ENCODE data around the gene RPS3. TPM values are rescaled to one million over a fixed set of nuclear protein-coding genes. Genes with fewer than 3 reads are reported as not detected.
"Not testable (repeated sequence)": the region's sequence is repeated elsewhere in the genome, so short reads cannot be mapped to it uniquely, and the experiment has no call there.

The RPS3 gene
- total and polyA plus RNA-seq, 2 donors (not counting 1 experiment from before 2014, with no cell fraction given) = 3,389 to 3,642 TPM

- Mint-ChIP-seq H3K27me3 (peaks cover 4% of the 10 kb centered on the region), H3K4me3 (no peak overlapping the region), H3K27ac (no peak overlapping the region), H3K4me1 (no peaks in the 10 kb centered on the region), H3K9me3 (ENCODE audit: insufficient read depth) (no peaks in the 10 kb centered on the region)
- Histone ChIP-seq H4K20me1 (ENCODE audit: control insufficient read depth, insufficient read depth, low read length, poor library complexity, severe bottlenecking) (no peaks in the 10 kb centered on the region), H2AFZ (ENCODE audit: insufficient read depth, low read depth, low read length, poor library complexity, severe bottlenecking) (no peak overlapping the region), H3K27ac (ENCODE audit: low read length in 2 of 2) (no peak overlapping the region), H3K9ac (ENCODE audit: low read length) (no peak overlapping the region), H3K27me3 (replicated peaks in 1 of 4; ENCODE audit: control extremely low read depth in 1 of 4, control insufficient read depth in 3 of 4, insufficient read depth in 4 of 4, low read length in 3 of 4) (no peaks in the 10 kb centered on the region), H3K36me3 (replicated peaks in 1 of 2; ENCODE audit: control extremely low read depth in 1 of 2, control insufficient read depth in 1 of 2, extremely low read depth in 1 of 2, insufficient read depth in 2 of 2, low read length in 1 of 2) (no peaks in the 10 kb centered on the region), H3K4me3 (ENCODE audit: control extremely low read depth in 1 of 5, extremely low read depth in 1 of 5, insufficient read depth in 1 of 5, low read depth in 2 of 5, low read length in 4 of 5) (no peak overlapping the region), H3K79me2 (ENCODE audit: control insufficient read depth, insufficient read depth, low read length) (no peaks in the 10 kb centered on the region), H3K4me1 (ENCODE audit: control insufficient read depth in 2 of 2, insufficient read depth in 2 of 2, low read length in 2 of 2) (no peaks in the 10 kb centered on the region), H3K9me3 (ENCODE audit: control extremely low read depth in 1 of 3, control insufficient read depth in 2 of 3, insufficient read depth in 1 of 3, low read length in 2 of 3) (no peaks in the 10 kb centered on the region), H3K4me2 (replicated peaks; ENCODE audit: low read depth, low read length, poor library complexity, severe bottlenecking) (no peak overlapping the region)
- ATAC-seq (ENCODE audit: low read depth) (no peak), DNase-seq (no peak)
- ChIA-PET CTCF (interaction anchor here (1.2 to 2.3 kb wide), 2 partner anchors 10 to 93 kb away, joined by 3 to 7 read pairs; no protein-coding TSS in a partner anchor), POLR2A (no interaction called here)
- TF ChIP-seq CTCF (IDR thresholded peaks at IDR 0.05) = no peak
- no peak for TF ChIP-seq EZH2 (IDR thresholded peaks at IDR 0.05; ENCODE audit: borderline replicate concordance, insufficient read depth, low read depth, low read length, poor library complexity, severe bottlenecking)
- WGBS (ENCODE audit: insufficient coverage) = 96% methylated on average over 6 of the region's 8 CpGs
- intact Hi-C loops (cut with micrococcal nuclease) = no loop called here
Observed at GRCh38 chr11:75375626-75376025, 23.7 kb upstream of the RPS3 start.

GRCh38 chr11:75376175-75376574 is 23.1 kb upstream of the RPS3 start:
- no peaks in the 10 kb centered on the region for H3K9me3 Mint-ChIP-seq (ENCODE audit: insufficient read depth)
- H4K20me1 ChIP-seq (ENCODE audit: control insufficient read depth, insufficient read depth, low read length, poor library complexity, severe bottlenecking) = no peaks in the 10 kb centered on the region
- DNase-seq (no peak), ATAC-seq (ENCODE audit: low read depth) (no peak)
- peaks cover 4% of the 10 kb centered on the region for H3K27me3 Mint-ChIP-seq
- intact Hi-C loops (cut with micrococcal nuclease) = no loop called here
- 83% methylated on average over 7 of the region's 9 CpGs for WGBS (ENCODE audit: insufficient coverage)
- no peaks in the 10 kb centered on the region for H3K36me3 ChIP-seq (replicated peaks in 1 of 2; ENCODE audit: control extremely low read depth in 1 of 2, control insufficient read depth in 1 of 2, extremely low read depth in 1 of 2, insufficient read depth in 2 of 2, low read length in 1 of 2)
- no peaks in the 10 kb centered on the region for H3K9me3 ChIP-seq (ENCODE audit: control extremely low read depth in 1 of 3, control insufficient read depth in 2 of 3, insufficient read depth in 1 of 3, low read length in 2 of 3)
- ChIA-PET CTCF (interaction anchor here (2.3 kb wide), 1 partner anchor 9 kb away, joined by 7 read pairs; no protein-coding TSS in a partner anchor), POLR2A (no interaction called here)
- H3K4me1 Mint-ChIP-seq = no peaks in the 10 kb centered on the region
- H3K27ac ChIP-seq (ENCODE audit: low read length in 2 of 2) = no peak overlapping the region
- H3K4me3 Mint-ChIP-seq = no peak overlapping the region
- H2AFZ ChIP-seq (ENCODE audit: insufficient read depth, low read depth, low read length, poor library complexity, severe bottlenecking) = no peak overlapping the region
- H3K9ac ChIP-seq (ENCODE audit: low read length) = no peak overlapping the region
- H3K4me3 ChIP-seq (ENCODE audit: control extremely low read depth in 1 of 5, extremely low read depth in 1 of 5, insufficient read depth in 1 of 5, low read depth in 2 of 5, low read length in 4 of 5) = no peak overlapping the region
- no peak for TF ChIP-seq EZH2 (IDR thresholded peaks at IDR 0.05; ENCODE audit: borderline replicate concordance, insufficient read depth, low read depth, low read length, poor library complexity, severe bottlenecking)
- no peak for TF ChIP-seq CTCF (IDR thresholded peaks at IDR 0.05)
- H3K4me1 ChIP-seq (ENCODE audit: control insufficient read depth in 2 of 2, insufficient read depth in 2 of 2, low read length in 2 of 2) = no peaks in the 10 kb centered on the region
- no peak overlapping the region for H3K4me2 ChIP-seq (replicated peaks; ENCODE audit: low read depth, low read length, poor library complexity, severe bottlenecking)
- no peak overlapping the region for H3K27ac Mint-ChIP-seq
- H3K27me3 ChIP-seq (replicated peaks in 1 of 4; ENCODE audit: control extremely low read depth in 1 of 4, control insufficient read depth in 3 of 4, insufficient read depth in 4 of 4, low read length in 3 of 4) = no peaks in the 10 kb centered on the region
- no peaks in the 10 kb centered on the region for H3K79me2 ChIP-seq (ENCODE audit: control insufficient read depth, insufficient read depth, low read length)

- H3K4me2 ChIP-seq (replicated peaks; ENCODE audit: low read depth, low read length, poor library complexity, severe bottlenecking); H3K9me3 Mint-ChIP-seq (ENCODE audit: insufficient read depth); DNase-seq; H3K27ac ChIP-seq (ENCODE audit: low read length in 2 of 2); H3K27me3 ChIP-seq (replicated peaks in 1 of 4; ENCODE audit: control extremely low read depth in 1 of 4, control insufficient read depth in 3 of 4, insufficient read depth in 4 of 4, low read length in 3 of 4); POLR2A ChIA-PET; H4K20me1 ChIP-seq (ENCODE audit: control insufficient read depth, insufficient read depth, low read length, poor library complexity, severe bottlenecking); H3K4me1 Mint-ChIP-seq; H3K4me3 Mint-ChIP-seq; H3K36me3 ChIP-seq (replicated peaks in 1 of 2; ENCODE audit: control extremely low read depth in 1 of 2, control insufficient read depth in 1 of 2, extremely low read depth in 1 of 2, insufficient read depth in 2 of 2, low read length in 1 of 2); H2AFZ ChIP-seq (ENCODE audit: insufficient read depth, low read depth, low read length, poor library complexity, severe bottlenecking); H3K4me1 ChIP-seq (ENCODE audit: control insufficient read depth in 2 of 2, insufficient read depth in 2 of 2, low read length in 2 of 2); H3K9me3 ChIP-seq (ENCODE audit: control extremely low read depth in 1 of 3, control insufficient read depth in 2 of 3, insufficient read depth in 1 of 3, low read length in 2 of 3); H3K27ac Mint-ChIP-seq; intact Hi-C loops (cut with micrococcal nuclease); H3K79me2 ChIP-seq (ENCODE audit: control insufficient read depth, insufficient read depth, low read length); H3K27me3 Mint-ChIP-seq; ATAC-seq (ENCODE audit: low read depth); H3K4me3 ChIP-seq (ENCODE audit: control extremely low read depth in 1 of 5, extremely low read depth in 1 of 5, insufficient read depth in 1 of 5, low read depth in 2 of 5, low read length in 4 of 5); H3K9ac ChIP-seq (ENCODE audit: low read length): not testable (repeated sequence)
- CTCF ChIA-PET = interaction anchor here (13.7 kb wide), 1 partner anchor 100 kb away, joined by 347 read pairs; no protein-coding TSS in a partner anchor
- WGBS (ENCODE audit: insufficient coverage) = 100% methylated on average over 2 of the region's 17 CpGs
Observed at GRCh38 chr11:75378776-75379175, 20.5 kb upstream of the RPS3 start.
